GM18861 (cell line): Measurements from ENCODE around the gene TBX20.

Experiments
- ATAC-seq: cut with Tn5 transposase; IDR thresholded peaks from one replicate; pipeline ENCODE4 v1.9.1; 2021; ENCODE audit not compliant: unreplicated experiment

The TBX20 gene, protein sequence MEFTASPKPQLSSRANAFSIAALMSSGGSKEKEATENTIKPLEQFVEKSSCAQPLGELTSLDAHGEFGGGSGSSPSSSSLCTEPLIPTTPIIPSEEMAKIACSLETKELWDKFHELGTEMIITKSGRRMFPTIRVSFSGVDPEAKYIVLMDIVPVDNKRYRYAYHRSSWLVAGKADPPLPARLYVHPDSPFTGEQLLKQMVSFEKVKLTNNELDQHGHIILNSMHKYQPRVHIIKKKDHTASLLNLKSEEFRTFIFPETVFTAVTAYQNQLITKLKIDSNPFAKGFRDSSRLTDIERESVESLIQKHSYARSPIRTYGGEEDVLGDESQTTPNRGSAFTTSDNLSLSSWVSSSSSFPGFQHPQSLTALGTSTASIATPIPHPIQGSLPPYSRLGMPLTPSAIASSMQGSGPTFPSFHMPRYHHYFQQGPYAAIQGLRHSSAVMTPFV

DNA sequence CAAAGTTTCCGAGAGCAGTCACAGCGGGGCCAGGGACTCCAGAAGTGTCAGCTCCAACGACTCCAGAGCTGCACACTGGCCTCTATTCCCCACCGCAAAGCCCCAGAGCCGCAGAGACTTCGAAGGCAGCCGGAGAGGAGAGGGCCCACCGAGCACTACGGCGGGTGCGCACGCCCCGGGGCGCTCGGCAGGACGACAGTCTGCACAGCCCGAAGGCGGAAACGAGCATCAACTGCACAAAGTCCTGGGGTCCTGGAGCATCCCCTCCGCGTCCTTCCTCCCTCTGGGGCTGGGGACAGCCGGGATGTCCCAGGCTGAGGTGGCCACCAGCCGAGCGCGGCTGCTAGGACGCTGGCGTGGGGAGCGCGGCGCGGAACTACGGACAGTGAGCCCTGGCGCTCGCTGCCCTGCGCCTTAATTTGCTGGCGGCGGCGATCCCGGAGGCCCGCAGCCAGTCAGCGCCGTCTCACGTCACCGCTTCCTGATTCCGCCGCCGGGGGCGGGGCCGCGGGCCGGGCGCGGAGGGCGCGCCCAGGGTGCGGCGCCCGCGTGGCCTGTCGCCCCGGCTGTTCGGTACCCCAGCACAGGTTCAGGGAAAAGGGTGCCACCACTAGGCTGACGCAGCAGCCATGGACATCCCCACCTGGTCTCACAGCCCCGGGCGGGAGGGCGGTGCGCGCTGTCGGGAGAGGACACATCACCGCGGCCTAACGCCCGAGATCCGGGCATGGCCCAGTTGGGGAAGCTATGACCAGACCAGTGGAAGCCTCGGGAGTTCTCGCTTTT lies at the start of gene TBX20:
Gene TBX20, minus strand, starts transcription at position 391 of the 786 bp plus-strand sequence. CDS start 480 bp downstream, outside the sequence.
- ATAC-seq = no peak

DNA sequence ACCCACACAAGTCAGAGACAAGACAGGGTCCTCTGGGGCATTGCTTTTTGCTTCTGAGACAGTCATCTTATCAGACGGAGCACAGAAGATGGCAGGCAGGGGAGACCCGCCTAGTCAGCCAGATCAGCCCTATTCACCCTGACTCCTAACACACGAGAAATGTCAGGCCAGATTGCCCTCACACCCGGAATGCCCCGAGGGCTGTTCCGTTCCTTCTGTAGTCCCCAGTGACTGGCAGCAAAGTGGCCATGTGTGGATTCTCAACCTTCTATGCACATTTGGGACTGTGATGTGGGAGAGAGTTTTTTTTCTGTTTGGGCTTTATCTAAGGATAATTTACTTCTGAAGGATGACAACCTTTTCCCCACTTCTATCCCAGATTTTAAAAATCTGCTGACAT lies 35.5 kb upstream of the TBX20 start:
- no peak for ATAC-seq

DNA sequence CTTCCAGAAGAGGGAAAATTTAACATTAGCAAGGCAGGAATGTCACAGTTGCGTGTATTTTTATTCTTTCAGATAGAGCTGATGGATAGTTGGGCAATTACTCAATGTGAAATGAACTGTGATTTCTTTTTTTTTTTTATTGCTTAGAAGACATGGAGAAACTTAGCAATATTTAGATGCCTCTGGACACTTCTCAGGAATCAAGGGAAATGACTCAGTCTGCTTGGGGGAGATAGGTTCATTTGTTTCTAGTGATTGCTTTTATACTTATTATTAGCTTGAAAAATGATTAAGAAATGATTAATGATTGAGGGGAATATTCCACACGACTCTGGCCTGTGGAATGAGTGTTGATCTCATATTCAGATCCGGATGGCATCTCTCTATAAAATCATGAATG lies 33.1 kb upstream of the TBX20 start:
- ATAC-seq = no peak

DNA sequence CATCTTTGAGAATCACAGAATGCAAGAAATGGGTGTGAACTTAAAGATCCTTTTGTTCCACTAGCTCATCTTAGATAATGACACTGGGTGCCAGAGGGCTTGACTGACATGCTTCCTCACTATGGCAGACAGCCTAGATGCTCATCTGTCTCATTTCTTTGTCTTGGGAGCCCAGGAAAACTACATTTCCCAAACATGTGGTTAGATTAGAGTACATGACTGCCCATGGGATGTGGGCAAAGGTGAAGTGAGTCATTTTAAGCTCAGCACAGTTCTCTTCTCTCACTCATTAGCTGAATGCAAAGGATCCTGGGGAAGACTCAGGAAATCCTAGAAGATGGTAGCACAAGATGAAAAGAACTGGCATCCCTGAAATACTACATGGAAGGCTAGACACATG lies 32.5 kb upstream of the TBX20 start:
- no peak for ATAC-seq

DNA sequence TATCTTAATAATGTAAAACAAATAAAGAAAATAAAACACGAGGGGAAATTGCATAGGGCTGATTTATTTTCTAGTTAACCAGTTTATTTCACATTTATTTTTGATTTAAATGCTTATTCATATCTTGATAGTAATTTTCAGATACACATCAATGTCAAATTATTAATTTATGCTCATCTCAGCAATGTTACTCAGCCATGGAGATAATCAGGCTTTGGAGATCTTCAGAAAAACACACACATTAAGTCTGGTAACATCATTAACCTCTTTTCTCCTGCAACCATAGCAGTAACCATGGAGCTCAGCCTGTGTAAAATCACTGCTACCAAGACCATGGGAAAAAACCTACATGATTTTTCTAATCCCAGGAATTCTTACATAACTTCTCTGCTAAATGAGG lies 31.9 kb upstream of the TBX20 start:
- ATAC-seq = no peak

DNA sequence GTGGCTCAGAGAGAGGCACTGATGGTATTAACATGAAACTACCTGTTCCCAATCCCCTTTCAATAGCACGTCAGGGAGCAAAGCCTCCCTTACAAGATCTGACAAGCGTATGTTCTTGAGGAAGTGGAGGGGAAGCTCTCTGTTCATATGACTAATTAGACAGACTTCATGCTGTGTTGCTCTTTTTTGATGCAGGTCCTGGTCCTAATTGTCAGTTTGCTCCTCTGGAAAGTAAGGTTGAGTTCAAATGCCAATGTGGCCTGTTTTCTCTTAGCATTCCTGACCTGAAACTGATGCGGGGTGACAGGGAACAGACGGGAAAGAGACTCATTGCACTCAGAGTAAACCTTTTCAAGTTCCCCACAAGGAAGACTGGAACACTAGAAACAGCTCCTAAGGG lies 27.0 kb upstream of the TBX20 start:
- ATAC-seq = no peak

DNA sequence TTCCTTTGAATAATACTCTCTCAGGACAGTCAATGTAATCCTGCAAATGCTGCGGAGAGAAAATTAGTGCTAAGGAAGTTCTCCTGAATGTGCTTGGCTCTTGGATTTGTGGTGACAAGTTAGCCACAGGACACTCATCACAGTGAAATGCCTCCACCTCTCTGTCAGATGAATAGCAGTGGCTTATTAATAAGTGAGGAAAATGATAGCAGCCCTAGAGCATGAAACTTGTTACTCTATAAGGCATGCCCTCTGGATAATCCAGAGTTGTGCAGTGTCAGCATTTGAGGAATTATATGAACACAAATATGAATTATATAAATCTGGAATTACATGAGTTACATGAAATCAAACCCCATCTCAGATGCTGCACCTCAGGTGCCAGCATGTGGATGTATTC lies 23.5 kb upstream of the TBX20 start:
- ATAC-seq = no peak

DNA sequence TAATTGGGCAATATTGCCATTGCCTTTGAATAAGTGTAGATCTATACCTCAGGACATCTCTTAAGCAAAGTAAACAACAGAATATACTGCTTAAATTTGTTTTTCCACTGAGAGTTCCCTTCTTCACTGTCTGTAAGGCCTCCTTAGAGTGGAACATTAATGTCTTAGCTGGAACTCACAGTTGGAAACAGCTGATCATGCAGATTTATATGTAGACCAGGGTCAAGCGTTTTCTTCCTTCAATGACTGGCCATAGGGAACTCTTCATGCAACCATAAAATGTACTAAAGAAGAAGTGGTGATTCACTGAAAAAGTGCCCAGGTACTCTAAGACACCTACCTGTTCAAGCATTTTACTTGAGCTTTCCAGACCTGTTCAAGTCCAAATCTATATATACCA lies 18.3 kb upstream of the TBX20 start:
- ATAC-seq = no peak

DNA sequence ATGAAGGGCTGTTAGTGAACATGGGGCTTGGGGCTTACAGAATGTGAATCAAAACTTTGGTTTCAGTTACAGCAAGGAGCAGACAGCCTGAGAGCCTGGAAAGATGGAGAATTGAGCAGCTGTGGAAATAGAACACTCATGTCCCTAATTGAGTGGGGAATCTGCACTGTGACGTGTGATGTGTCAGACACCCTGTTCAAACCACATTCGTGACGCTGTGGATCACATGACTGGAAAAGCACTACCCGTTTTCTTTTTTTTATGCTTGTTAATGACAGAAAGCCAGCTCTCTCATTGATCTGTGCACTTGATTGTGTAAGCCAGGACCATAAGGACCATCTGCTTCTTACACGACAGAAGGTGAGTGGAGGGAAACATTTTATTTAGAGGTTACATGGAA lies 15.1 kb upstream of the TBX20 start:
- ATAC-seq = no peak

DNA sequence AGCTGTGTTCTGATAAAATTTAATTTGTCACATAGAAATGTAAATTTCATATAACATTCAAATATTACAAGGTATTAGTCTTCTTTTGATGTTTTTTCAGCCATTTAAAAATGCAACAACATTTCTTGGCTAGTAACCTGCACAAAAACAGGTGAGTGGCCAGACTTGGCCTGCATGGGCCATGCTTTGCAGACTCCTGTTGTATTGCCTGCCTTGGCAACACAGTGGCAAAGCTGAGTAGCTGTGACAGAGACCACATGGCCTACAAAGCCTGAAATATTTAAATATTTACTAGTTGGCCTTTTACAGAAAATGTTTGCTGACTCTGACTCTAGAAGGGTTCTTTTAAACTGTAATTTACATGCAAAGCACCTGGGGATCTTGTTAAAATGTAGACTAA lies 13.5 kb upstream of the TBX20 start:
- no peak for ATAC-seq

DNA sequence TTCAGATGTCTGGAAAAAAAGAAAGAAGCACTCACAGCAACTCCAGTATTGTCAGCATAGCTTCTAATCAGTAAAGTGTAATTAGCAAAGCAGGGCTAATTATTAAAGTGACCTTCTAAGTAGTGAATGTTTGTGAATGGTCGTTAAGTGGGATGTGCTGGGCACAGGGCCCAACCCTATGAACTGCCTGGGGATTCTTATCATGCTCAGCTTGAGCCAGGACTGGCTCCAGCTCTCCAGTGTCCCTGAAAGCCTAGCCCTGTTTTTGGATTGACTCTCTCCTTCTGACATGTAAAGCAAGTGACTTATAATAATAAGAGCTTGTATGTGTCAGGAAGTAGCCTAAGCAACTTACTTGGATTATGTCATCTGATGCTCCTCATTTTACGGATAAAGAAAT lies 9.5 kb upstream of the TBX20 start:
- no peak for ATAC-seq

DNA sequence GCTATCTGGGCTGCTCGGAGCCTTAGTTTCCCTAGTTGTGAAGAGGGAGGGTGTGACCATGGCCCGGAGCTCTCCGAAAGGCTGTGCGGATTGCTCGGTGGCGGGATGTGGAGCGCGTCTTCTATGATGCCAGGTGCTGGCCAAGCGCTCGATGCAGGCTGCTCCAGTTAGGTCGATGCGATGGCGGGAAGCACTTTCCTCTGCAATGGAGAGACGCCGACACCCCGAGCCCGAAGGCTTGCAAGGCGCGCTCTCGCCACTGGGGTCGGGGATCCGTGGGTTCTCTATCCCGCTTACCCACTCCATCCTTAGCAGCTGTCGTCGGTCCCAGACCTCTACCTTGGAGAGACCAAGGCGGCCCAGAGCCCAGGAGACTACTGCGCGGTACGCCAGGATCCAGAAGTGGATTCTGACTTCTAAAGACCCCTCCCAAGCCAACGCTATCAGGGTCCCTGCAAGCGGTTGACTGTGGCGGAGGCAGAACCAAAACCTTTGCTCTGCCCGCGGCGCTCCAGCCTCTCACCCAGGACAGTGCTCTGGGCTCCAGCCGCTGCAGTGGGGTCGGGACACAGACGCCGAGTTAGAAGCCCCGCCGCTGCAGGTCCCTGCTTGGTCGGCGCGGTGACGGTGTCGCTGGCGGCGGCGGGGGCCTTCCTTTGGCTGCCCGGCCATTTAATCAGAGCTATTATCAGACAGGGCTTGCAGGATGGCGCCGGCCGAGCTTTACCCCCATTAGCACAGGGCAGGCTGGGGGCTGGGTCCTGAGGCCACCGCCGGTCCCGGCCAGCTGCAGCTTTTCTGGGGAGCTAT lies 7.8 kb upstream of the TBX20 start:
- no peak for ATAC-seq

DNA sequence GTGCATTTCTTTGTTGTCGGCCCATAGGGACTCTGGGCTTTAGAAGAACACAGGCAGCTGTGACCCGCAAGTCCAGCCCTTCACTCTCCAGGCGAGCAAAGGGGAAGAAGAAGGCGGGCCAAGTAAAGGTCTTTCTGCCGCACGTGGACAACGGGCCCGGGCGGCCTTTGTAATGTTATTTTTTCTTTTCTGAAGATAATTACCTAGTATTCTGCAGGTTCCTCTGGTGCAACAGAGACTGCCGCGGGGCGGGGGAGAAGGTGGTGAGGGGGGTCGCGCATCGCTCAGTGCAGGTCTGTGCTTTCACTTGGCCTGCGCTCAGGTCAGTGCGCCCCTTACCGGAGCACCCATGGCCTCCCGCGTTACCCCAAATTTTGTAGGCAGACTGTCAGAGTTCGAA lies 7.1 kb upstream of the TBX20 start:
- no peak for ATAC-seq

DNA sequence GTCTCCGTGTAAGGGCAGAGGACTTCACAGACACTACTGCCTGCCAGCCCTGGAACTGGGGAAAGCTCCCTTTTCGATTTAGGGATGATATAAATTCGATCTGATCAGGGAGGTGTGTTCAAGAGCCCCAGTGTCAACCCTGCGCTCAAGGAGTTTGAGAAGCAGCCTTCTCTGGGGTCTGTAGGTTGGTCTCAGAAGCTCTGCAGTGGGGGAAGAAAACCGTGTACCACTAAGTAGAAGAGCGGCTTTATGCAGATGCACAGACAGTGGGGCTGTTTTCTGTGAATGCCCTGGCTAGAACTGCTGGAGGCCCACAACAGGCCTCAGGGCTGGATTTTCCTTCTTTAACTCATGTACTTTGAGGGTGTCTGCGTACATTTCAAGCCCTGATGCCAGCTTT lies 6.3 kb upstream of the TBX20 start:
- no peak for ATAC-seq

DNA sequence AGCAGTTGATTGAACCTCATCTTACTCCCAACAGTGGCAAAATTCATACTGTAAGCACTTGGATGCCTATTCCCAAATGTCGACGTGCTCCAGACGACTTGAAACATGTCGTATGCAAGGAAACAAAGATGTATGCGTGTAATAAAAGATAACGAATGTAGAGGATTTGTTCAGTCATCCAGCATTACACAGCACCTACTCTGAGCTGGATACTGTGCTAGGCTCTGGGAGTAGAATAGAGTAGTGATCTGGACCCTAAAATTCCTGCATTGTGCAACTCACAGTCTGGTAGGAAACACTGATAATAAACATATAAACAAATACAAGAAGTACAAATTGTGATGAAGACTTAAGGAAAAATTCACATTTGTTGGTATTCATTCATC lies 5.6 kb upstream of the TBX20 start:
- no peak for ATAC-seq

DNA sequence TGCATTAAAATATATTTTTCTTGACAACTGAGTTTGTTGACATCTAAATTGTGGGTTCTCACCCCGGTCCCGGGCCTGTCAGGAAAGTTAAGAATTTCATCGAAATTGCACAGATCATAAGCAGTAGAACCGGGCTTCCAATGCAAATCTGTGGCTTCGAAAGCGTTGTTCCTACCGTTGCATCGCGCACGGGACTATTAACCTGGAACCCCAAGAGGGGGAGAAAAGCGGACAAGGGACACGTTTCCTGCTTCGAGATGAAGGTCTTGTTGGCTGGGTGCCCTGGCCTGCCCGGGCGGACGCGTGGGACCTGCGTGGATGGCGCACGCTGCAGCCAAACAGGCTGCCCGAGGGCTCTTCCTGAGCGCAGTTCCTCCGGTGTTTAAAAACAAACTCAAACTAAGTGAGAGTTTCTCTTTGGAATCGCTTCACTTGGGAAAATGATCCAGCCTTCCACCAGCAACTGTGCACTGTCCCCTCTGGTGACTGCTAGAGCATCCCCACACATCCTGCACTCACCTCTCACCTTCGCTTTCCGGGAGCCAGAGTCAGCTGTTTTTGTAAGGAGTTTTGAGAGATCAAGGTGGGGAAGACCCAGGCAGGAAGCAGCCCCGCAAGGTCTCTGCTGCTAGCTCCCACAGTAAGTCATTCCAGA lies 5.1 kb upstream of the TBX20 start:
- ATAC-seq = no peak

DNA sequence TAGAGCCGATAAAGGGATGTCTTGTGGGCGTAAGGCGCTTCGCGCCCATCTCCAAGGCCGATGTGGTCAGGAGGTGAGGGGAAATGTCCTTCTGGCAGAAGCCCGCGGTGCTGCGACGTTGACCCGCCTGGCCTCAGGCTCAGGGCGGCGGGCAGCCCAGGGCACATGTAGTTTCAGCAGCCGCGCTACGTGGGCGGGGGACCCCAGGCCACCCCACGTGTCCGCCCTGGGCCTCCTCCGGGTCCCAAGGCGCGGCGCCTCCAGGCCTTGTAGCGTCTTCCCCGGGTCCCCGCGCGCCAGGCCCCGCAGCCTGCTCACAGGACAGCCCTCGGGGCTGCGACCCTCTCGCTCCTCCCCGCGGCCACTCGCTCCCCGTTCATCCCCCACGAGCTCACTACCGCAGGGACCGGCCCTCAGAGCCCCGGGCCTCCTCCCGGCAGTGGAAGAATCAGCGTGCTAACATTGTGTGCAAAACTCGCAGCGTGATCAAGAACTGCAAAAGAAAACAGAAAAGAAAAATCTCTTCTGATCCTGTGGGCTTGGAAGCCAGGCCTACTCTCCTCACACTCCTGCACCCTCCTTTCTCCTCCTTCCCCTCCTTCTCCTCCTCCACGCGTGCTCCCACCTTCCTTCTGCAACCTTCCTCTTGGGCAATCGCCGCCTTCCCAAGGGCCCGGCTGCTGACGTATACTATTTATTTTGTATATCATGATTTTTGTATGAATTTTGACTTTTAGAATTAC lies 4.4 kb upstream of the TBX20 start:
- ATAC-seq = no peak

DNA sequence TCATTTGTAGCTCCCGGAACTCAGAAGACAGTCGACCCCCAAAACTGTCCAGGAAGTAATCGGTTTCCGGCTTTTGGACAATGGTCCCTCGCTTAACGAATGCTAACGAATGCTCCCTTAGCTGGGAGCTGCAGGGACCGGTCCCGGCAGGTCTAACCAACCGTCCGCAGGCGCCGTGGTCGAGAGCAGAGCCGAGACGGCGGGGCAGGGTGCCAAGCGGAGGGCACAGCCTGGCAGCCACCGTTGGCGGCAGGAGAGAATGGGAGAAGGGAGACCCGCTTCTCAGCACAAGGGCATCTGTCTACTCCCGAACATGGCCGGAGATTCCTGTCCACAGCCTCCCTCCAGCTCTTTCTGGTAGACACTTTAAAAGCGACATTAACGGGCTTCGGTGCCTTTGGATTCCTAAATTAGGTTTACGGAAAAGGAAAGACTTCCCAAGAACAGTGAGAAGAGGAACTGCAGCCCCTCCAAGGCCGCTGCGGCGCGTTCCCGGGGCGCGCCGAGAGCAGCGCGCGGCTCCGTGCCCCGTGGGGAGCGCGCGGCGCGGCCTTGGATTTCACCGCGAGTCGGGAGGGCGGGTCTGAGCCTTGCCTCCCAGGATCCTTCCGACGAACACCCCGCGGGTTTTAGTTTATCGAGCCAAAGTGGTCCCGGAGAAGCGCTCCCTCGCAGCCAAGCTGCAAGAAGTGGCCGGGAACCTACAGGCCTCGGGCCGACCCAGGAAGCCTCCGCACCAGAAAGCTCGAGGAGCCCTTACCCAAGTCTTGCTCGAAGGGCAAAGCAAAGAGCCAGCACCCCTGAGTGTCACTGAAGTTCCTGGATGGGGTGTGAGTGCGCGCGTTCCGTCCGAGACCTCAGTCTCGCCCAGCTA lies 3.6 kb upstream of the TBX20 start:
- no peak for ATAC-seq
